Mucosa of gallbladder (tissue), 1 donor: ENCODE measurements around the gene HOXA9. TPM values are rescaled to one million over a fixed set of nuclear protein-coding genes. Genes with fewer than 3 reads are reported as not detected.

Experiments
- DNase-seq: peaks from one replicate; pipeline ENCODE4 v3.0.0-alpha.2; 2020; ENCODE audit warnings: low spot score
- total RNA-seq: library from RNA; stranded (reverse); gene quantifications from one replicate; pipeline ENCODE4 v1.2.1, GENCODE V29; 2021
- donor health status: DM: no; HTN: no; CAD: no.

The HOXA9 gene
- total RNA-seq, 1 donor from 2014 or later, result 0.17 TPM

- DNase-seq, result no peak
Observed at GRCh38 chr7:27142580-27143022, 22.7 kb downstream of the HOXA9 start.

DNA sequence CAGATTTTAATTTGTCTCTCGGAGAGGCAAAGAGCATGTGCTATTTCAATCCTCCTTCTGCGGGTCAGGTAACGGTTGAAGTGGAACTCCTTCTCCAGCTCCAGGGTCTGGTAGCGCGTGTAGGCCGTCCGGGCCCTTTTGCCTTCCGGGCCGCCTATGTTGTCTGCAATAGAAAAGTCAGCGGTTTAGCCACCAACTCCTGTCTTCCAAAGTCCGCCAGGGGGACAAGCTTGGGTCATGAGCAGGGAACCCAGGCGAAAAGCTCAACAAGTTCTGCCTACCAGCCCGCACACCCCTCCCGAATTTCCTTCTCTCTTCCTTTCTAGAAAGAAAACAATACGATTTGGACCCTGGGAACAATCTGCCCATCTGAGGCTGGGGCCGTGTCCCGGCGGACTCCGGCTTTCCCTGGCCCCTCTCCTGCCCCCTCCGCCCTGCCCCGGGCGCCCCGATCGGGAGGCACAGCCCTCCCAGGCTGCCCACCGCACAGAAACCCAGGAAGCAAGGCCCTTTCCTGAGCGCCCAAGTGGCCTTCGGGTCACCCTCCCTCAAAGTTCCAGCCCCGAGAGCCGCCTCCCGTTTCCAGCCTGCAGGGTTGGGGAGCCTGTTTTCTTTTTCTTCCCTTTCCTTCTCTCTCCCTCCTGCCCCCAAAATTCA is 23.3 kb downstream of the HOXA9 start:
- DNase-seq, result no peak

DNA sequence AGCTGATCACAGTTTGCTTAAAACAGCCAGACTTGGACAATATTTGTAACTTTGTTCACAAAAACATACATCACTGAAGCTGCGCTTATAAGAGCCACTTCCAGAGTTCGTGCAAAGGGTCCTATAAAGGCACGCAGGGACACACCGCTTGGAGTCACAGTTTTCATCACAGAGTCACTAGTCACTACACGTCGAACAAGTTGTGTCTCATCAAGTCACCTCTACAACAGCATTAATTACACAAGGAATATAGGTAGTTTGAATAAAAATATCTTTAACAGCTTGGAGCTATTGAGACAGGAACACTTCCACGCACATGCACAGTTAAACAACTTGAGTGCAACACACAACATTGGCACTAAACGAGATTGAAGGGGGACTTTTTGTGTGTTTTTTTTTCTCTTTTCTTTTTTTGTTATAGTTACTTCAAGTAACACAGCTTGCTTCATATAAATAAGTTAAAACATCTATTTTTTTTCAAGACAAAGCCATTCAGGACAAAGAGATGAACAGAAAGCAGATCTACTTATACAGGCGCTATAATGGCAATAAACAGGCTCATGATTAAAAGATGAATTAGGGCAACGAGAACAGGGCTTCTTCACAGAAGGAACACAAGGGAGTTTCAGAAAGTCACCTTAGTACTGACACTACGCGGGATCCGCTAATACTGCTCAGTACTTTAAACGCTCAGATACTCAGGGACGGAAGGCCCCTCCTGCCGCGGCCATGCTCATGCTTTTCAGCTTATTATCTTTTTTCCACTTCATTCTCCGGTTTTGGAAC is 24.0 kb downstream of the HOXA9 start:
- no peak for DNase-seq

GRCh38 chr7:27140126-27140857 is 25.0 kb downstream of the HOXA9 start:
- DNase-seq, result no peak

DNA sequence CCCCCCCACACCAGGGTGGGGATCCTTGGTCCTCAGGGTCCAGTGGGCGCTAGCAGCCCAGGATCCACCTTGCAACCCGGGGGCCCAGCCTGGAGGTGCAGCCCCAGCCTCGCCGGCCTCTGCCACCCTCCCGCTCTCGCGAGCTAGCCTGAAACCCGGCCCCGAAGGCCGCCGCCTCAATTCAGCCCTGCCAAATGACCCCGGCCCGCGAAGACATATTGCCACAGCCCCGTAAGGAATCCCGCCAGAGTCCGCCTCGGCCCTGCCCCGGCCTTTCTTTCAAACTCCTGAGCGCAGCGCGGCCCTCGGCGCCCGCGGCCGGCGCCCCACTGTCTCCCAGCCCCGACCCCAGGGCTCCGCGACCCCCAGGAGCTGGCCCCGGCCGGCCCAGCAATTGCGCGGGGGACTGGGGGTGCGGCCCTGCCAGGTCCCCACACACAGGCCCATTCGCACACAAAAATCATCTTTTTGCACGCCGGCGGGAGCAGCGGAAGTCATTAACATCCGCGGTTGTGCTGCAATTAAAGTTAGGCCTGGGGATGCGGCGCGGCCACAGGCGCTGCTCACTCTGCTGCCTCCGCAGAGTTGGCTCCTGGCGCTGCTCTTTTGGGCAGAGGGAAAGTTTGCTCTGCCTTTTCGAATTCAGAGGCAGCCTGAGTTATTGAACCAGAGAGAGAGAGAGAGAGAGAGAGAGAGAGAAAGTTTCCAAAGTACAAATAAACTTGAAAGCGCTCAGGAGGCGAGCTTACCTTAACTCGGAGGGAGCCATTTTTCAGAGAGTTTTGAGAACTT is 25.8 kb downstream of the HOXA9 start:
- DNase-seq, result no peak

DNA sequence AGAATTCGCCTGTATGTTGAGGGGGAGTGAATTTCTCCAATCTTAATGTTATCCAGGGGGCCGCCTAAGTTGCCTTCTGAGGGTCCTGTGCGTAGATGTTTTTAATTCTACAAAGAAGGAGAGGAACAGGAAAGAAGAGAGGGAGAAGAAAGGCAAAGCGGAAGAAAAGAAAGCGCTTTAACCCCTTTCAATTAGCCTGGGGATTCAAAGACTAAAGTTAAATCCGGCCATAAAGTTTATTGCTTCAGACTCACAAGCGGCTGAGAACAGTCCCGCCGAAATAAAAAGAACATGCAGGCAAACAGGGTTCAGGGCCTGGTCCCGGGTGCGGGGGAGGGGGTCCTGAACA is 26.4 kb downstream of the HOXA9 start:
- no peak for DNase-seq

DNA sequence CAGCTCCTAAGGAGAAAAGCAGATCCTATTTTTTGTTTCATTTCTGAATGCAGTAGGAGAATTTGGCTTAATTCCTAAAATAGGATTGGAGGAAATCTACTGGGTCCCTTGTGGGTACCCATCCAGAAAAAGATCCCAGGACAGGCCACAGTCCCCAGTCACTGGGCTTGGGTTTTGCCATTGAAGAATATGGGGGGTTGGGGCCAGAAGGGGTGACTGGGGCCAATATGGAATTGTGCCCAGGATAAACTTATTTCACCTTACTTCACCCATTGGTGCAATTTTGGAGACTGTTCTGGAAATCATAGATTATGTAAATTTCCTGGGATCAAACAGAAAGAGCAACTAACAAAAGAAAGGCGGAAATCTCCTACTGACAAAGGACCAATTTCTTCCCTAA is 26.9 kb downstream of the HOXA9 start:
- no peak for DNase-seq

DNA sequence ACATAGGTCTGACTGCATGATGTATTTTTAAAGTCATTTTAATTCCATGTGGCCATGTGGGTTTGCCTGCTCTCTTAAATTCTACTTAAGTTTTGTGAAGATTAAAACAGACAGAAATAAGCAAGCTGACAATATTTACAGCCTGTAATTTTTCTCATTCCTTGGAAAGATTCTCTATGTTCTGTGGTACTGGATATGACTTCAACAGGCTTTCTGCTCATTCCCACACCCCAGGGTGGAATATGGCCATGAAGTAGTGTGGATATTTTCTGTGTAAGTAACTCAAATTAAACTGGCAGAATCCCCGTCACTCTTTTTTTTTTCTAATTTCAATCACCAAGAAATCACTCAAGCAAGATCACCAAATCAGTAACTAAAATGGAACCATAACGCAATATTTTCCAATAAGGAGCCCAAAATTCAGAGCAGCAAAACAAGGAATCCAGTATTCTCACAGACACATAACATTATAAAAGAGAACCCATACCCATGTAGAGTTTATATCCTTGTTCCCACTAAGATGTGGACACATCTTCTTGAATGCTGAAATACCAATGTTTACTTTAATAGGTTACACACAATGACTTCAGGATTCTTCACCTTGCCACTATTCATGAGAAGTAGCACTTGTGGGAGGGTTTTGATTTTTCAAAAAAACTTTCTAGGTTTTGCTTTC is 27.6 kb downstream of the HOXA9 start:
- no peak for DNase-seq

- no peak for DNase-seq
Observed at GRCh38 chr7:27134392-27134791, 30.9 kb downstream of the HOXA9 start.

DNA sequence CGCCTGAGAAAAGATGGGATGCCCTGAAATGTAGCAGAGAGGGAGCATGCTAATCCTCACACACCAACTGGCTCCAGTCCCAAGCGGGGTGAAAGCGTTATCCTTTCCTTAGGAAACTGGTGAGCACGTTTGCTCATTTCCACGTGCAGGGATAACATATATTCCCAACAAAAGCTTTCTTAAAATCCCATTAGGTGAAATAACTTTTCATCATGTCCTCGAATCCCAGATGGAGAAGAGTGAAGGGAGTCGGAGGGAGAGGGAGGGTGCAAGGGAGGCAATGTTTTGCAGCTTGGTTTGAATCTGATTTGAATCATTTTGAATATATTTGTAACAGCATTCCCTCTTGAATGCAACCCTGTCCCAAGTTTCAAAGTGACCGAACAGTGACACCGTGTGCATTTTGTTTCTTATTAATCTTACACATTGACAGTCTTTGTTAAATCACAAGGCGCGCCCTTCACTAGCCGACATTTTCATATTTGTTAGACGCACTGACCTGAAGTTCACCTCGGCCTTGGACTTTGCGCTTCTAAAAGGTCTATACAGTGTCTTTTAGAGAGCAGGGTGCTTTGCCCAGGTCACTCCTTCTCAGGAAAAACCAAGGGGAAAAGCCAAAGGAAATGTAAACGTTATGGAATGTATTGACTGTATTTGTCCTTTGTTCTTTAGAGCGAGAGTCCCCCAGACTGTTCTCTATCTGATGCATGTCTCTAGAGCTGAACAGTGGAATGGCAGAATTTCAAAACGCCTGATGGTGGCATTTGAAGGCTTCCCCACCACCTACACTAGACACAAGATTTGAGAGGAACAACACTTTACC is 31.7 kb downstream of the HOXA9 start:
- no peak for DNase-seq

DNA sequence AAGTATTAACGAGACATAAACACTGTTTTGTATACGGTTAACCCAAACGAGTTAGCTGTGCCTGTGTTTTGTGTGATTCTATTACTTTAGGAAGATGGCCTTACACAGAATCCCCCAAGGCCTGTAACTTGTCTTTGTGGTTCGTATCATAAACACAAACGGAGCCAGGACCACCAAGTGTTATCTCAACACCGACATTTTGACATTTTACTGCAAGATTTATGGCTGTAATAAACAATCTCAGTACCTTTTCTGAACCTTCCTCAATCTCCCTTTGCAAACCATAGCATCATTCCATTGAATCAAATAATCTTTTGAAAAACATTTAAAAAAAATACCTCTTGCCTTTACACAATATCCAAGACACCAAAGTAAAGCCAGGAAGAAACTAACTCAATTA is 32.4 kb downstream of the HOXA9 start:
- DNase-seq, result no peak

GRCh38 chr7:27132214-27132613 is 33.1 kb downstream of the HOXA9 start:
- DNase-seq, result no peak

DNA sequence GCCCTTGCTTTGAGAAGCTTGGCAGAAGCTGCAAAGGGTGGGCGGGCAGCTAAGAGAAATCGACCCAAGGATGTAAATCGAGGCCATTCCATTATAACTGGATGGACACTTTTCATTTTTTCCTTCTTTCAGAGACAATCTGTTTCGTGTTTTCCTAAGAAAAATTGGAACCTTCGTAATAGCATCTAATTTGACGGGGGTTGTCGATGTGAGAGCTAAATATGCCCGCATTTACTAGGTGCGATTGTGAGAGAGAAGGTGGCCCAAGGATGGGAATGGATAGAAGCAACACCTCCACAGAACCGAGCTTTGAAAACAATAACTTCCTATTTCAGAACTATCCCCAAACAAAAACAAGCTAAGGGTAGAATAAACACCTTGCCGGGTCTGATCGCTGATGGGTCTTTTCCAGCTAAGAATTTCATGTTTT is 33.9 kb downstream of the HOXA9 start:
- DNase-seq, result no peak

- peak; percentile 72 for DNase-seq
Observed at GRCh38 chr7:27130540-27131389, 34.6 kb downstream of the HOXA9 start, which contains the start of gene HOXA4. HOXA4 (minus strand) TSS chr7:27130757; CDS start chr7:27130733, 24 bp downstream.

GRCh38 chr7:27129729-27130539 is 35.4 kb downstream of the HOXA9 start:
- DNase-seq, result no peak

DNA sequence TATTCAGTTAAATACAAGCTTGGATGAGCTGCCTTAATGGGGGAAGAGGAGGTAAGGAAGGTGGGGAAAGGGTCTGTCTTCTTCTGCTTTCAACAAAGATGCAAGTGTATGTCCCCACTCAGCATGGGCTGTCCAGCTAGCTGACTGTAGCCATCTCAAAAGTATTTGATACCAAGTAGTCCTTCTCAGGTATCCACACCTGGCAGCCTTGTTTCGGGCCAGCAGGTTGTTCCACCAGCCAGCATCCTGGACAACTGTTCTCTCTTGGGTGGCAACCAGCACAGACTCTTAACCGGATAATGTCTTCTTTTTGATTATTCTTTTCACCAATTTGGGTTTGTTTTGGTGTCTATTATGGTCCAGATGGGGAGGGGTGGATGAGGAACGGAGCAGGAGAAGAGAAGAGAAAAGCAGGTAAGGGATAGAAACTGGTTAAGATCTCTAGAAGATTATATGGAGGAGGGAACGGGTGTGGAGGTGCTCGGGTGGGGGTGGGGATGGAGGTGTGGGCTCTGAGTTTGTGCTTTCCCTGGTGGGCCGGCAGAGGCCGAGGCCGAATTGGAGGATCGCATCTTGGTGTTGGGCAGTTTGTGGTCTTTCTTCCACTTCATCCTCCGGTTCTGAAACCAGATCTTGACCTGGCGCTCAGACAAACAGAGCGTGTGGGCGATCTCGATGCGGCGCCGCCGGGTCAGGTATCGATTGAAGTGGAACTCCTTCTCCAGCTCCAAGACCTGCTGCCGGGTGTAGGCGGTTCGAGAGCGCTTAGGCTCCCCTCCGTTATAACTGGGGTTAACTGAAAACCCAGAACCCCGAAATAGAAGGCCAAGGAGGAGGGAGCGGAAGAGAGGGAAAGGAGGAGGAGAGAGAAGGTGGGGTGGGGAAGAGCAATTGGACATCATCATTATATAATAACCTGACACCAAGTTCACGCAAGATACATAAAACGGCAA is 36.3 kb downstream of the HOXA9 start:
- DNase-seq, result no peak

DNA sequence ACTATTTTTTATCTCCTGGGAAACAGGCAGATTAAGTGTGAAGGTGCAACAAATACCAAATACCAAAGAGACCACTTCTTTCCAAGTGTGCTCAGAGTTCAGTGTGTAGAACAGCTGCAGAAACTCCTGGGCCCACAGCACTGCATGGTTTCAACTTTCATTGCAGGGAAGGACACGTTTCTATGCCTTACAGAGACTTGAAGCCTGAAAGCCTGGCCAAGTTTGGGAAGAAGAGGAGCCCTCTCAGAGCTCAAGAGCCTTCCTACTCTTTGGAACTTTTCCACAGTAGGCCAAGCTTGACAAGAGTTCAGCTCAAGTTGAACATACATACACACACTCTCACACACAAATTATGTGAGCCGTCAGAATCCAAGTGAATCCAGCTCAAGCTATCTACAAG is 37.3 kb downstream of the HOXA9 start:
- no peak for DNase-seq
